ENCODE measurements around the gene TAS2R20. TPM values are rescaled to one million over a fixed set of nuclear protein-coding genes. Genes with fewer than 3 reads are reported as not detected.
"Not testable (repeated sequence)": the region's sequence is repeated elsewhere in the genome, so short reads cannot be mapped to it uniquely, and the experiment has no call there.

TAS2R20 gene
- total RNA-seq = 1.2 TPM
- long read RNA-seq, partial matches to known transcripts = 0 of 1 reads
- long read RNA-seq, other reads (novel, unspliced or antisense) = 0 of 1 reads

DNA sequence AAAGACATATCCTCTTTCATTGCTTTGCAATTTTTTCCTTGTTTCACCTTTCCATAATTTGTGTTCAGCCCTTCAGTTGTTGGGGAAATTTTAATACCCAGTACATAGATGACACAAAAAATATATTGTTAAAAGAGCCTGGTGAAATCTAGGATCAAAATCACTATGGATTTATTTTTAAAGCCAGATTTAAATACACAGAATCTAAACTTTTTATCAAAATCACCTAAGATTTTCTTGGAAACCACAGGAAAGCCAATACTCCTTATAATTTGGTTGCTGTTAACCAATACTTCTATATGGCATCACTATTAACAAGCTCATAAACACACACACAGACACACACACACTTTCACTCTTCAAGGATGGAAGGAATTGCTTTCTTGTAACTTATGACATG lies at the start of gene TAS2R20:
Gene TAS2R20, minus strand, starts transcription at position 101 of the 400 bp plus-strand sequence. CDS start 429 bp downstream, outside the sequence.
- H3K9me3 ChIP-seq = no peaks in the 10 kb centered on the region
- H3K4me3 ChIP-seq = no peak within 1 kb of the TSS
- H3K27me3 ChIP-seq = no peaks in the 10 kb centered on the region
- no peak for DNase-seq
- peaks cover 3% of the 10 kb centered on the region for H3K36me3 ChIP-seq
- no peak for ATAC-seq
- TF ChIP-seq, protein P1, sequence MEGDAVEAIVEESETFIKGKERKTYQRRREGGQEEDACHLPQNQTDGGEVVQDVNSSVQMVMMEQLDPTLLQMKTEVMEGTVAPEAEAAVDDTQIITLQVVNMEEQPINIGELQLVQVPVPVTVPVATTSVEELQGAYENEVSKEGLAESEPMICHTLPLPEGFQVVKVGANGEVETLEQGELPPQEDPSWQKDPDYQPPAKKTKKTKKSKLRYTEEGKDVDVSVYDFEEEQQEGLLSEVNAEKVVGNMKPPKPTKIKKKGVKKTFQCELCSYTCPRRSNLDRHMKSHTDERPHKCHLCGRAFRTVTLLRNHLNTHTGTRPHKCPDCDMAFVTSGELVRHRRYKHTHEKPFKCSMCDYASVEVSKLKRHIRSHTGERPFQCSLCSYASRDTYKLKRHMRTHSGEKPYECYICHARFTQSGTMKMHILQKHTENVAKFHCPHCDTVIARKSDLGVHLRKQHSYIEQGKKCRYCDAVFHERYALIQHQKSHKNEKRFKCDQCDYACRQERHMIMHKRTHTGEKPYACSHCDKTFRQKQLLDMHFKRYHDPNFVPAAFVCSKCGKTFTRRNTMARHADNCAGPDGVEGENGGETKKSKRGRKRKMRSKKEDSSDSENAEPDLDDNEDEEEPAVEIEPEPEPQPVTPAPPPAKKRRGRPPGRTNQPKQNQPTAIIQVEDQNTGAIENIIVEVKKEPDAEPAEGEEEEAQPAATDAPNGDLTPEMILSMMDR (IDR thresholded peaks at IDR 0.05) = no peak
- no peaks in the 10 kb centered on the region for H3K4me1 ChIP-seq
- no peak within 1 kb of the TSS for H3K27ac ChIP-seq
- intact Hi-C loops (cut with DNase I) = no loop called here

DNA sequence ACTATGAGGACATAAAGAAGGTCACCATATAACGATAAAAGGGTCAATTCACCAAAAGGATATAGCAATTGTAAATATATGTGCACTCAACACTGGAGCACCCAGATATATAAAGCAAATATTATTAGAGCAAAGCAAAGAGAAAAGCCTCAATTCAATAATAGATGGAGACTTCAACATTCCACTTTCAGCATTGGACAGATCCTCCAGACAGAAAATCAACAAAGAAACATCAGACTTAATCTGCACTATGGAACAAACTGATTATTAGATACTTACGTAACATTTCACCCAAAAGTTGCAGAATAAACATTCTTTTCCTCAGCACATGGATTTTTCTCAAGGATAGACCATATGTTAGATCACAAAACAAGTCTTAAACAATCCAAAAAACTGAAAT lies 43.3 kb upstream of the TAS2R20 start:
- H3K4me1 ChIP-seq; H3K36me3 ChIP-seq; DNase-seq; H3K27ac ChIP-seq; H3K9me3 ChIP-seq; H3K27me3 ChIP-seq; intact Hi-C loops (cut with DNase I); ATAC-seq; H3K4me3 ChIP-seq: not testable (repeated sequence)

DNA sequence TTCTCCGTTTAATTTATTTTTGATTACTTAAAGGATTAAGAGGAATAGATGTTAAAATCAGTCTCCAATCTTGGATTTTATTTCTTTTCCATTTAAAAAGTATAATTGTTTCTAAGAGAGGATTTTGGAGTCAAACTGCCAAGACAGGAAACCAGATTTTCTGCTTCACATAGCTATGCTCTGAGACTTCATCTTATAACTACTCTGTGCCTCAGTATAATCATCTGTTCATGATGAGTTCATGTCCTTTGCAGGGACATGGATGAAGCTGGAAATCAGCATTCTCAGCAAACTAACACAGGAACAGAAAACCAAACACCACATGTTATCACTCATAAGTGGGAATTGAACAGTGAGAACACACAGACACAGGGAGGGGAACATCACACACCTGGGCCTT lies 42.1 kb upstream of the TAS2R20 start:
- DNase-seq (no peak), ATAC-seq (no peak)
- Histone ChIP-seq H3K36me3 (no peaks in the 10 kb centered on the region), H3K4me1 (no peaks in the 10 kb centered on the region), H3K4me3 (no peak overlapping the region), H3K27me3 (no peaks in the 10 kb centered on the region), H3K27ac (no peak overlapping the region), H3K9me3 (no peaks in the 10 kb centered on the region)
- TF ChIP-seq, protein P1 (IDR thresholded peaks at IDR 0.05) = no peak
- intact Hi-C loops (cut with DNase I) = no loop called here

DNA sequence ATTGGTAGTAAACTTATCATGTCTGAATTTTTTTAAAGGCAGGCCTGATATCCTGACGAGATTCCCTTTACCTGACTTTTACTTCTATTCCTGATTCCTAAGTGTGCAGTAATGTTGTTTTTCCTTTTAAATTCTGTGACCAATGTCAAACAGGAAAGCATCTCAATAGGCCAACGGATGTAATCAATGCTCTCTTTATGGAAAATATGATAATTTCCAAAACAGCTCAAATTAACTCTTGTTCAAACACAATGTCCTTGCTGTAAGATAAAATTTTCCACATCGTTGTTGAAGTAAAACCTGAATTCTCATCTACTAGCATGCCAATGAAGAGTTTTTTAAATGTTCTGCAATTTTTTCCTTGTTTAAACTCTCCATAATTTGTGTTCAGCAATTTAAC lies 41.1 kb upstream of the TAS2R20 start:
- H3K4me3 ChIP-seq = no peak overlapping the region
- no peak for DNase-seq
- H3K27ac ChIP-seq = no peak overlapping the region
- no peaks in the 10 kb centered on the region for H3K27me3 ChIP-seq
- no peaks in the 10 kb centered on the region for H3K36me3 ChIP-seq
- intact Hi-C loops (cut with DNase I) = no loop called here
- H3K4me1 ChIP-seq = no peaks in the 10 kb centered on the region
- no peaks in the 10 kb centered on the region for H3K9me3 ChIP-seq
- TF ChIP-seq, protein P1 (IDR thresholded peaks at IDR 0.05) = no peak
- no peak for ATAC-seq

DNA sequence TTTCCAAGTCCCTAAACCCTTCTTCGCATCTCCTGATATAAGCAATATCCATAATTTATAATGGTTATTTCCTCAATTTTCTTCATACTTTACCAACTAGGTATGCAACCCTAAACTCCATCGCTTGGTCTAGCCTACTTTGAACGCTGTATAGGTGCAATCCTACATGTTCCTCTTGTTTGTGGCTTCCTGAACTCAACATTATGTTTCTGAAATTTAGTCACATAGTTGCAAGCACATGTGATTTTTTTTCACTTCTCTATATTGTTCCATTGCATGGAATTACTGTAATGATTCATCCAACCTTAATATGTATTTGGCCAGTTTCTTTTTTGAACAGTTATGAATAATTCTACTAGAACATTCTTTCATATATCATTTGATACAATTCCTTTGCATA lies 35.9 kb upstream of the TAS2R20 start:
- H3K27me3 ChIP-seq; H3K9me3 ChIP-seq; H3K36me3 ChIP-seq; ATAC-seq; DNase-seq; H3K27ac ChIP-seq; H3K4me3 ChIP-seq; intact Hi-C loops (cut with DNase I); H3K4me1 ChIP-seq: not testable (repeated sequence)

- TF ChIP-seq, protein P1 (IDR thresholded peaks at IDR 0.05) = no peak
- Histone ChIP-seq H3K4me3 (no peak within 1 kb of the TSS), H3K9me3 (no peaks in the 10 kb centered on the region), H3K27me3 (no peaks in the 10 kb centered on the region), H3K4me1 (no peaks in the 10 kb centered on the region), H3K27ac (no peak within 1 kb of the TSS), H3K36me3 (no peaks in the 10 kb centered on the region)
- ATAC-seq (no peak), DNase-seq (no peak)
- intact Hi-C loops (cut with DNase I) = no loop called here
Observed at GRCh38 chr12:11031307-11031706, 33.2 kb upstream of the TAS2R20 start, which contains the start of gene TAS2R31. TAS2R31 (minus strand) TSS chr12:11031407; CDS start chr12:11031335, 72 bp downstream.

DNA sequence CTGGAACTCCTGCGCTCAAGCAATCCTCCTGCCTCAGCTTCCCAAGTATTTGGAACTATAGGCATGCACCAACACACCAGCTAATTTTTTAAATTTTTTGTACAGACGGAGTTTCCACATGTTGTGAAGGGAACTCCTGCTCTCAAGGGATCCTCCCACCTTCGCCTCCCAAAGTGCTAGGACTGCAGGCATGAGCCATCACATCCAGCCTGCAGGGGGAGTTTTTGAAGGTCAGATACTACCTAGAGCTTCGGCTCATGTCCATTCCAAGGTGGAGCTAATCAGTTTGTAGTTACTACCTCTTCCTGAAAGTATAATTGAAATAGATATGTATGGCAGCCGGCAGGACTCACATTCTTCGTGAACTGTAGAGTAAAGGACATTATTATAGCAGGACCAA lies 28.0 kb upstream of the TAS2R20 start:
- Histone ChIP-seq H3K27me3 (no peaks in the 10 kb centered on the region), H3K4me3 (no peak overlapping the region), H3K9me3 (no peaks in the 10 kb centered on the region), H3K27ac (no peak overlapping the region), H3K4me1 (no peaks in the 10 kb centered on the region), H3K36me3 (no peaks in the 10 kb centered on the region)
- intact Hi-C loops (cut with DNase I) = no loop called here
- DNase-seq (no peak), ATAC-seq (no peak)
- TF ChIP-seq, protein P1 (IDR thresholded peaks at IDR 0.05) = no peak

Data from upper lobe of right lung (tissue), 1 donor.